Pancreas (tissue), 10 donors: Measurements from ENCODE around the gene MAP3K20. TPM values are rescaled to one million over a fixed set of nuclear protein-coding genes. Genes with fewer than 3 reads are reported as not detected.
A peak's percentile ranks its signal among the peaks of the same experiment; 100 is the strongest.

Source experiments
- ATAC-seq, 4 donors: fragments of 200-7000 bp; cut with Tn5 transposase; one replicate each; pipeline versions ENCODE4 v1.8.0 to v1.9.1; 2020; ENCODE audit warnings: mild to moderate bottlenecking in 4 of 4, moderate library complexity in 4 of 4
- DNase-seq, 6 donors: peaks; one replicate each; pipeline ENCODE4 v3.0.0-alpha.2; 2020
- FAIRE-seq: peaks from 2 replicates; lab custom pipeline; 2012; peaks lifted over from hg19 to GRCh38; lab: Jason Lieb, UNC
- H3K27ac ChIP-seq, 4 donors: fragments of 200-600 bp; sonication (generic); 1 replicate in 3 of 4; 2 replicates in 1 of 4; pipeline versions ENCODE4 v1.5.0 to v1.8.0; 2020
- H3K27me3 ChIP-seq, 4 donors: fragments of 200-600 bp; one replicate each; pipeline ENCODE4 v1.8.0; 2021
- H3K36me3 ChIP-seq, 3 donors: fragments of 200-600 bp; sonication (generic) in 1 of 3; one replicate each; pipeline versions ENCODE4 v1.5.0 to v1.8.0; 2020 to 2021
- H3K4me1 ChIP-seq, 3 donors: fragments of 200-600 bp; one replicate each; pipeline ENCODE4 v1.8.0; 2021
- H3K4me3 ChIP-seq, 4 donors: fragments of 200-600 bp; sonication (generic) in 2 of 4; one replicate each; pipeline versions ENCODE4 v1.5.0 to v1.8.0; 2020 to 2021
- H3K9me3 ChIP-seq, 4 donors: fragments of 200-600 bp; one replicate each; pipeline ENCODE4 v1.8.0; 2021
- WGBS, 2 donors: extraction: QIAGEN DNeasy Blood & Tissue Kit; methylation state at CpG; one replicate each; pipeline ENCODE4 v1.1.7; 2013; 5-methylcytosine and 5-hydroxymethylcytosine counted together
- intact Hi-C, 3 donors: fragments of 100-400 bp; cut with DNase I; formaldehyde crosslinking; loops; one replicate each; pipeline versions ENCODE4 v1.11.1 to v1.14.2; 2022
- polyA plus RNA-seq, 2 donors: library from polyadenylated mRNA; stranded (reverse); fragments of 200-250 nt; gene quantifications; one replicate each; pipeline ENCODE4 v1.2.3, GENCODE V29; 2013
- total RNA-seq, 6 donors: library from RNA; stranded (reverse); fragmentation: NEBNext Ultra II Directional in 4 of 6; extraction: Animal tissue kit (Norgen Biotek cat#: 25700) in 4 of 6; gene quantifications; one replicate each; pipeline versions ENCODE4 v1.2.1 to v1.2.4, GENCODE V29; 2021 to 2023
- TF ChIP-seq, protein P1 (sequence below), 4 donors: fragments of 200-600 bp; sonication (generic) in 3 of 4; IDR thresholded peaks; one replicate each; pipeline versions ENCODE4 v1.5.0 to v1.8.0; 2021; ENCODE audit warnings: antibody characterized with exemption in 4 of 4
- donor health status: healthy with polysubstance abuse.
- donor health status: DM: no; HTN: no; CAD: no; lungs with moderate emphysema.
- donor health status: DM: no; HTN: no; CAD: no.
- donor health status: control.
- donor health status: control.
- donor health status: Bipolar disorder and iron deficiency.
- donor health status: DM: yes; HTN: yes; CAD: no.
- donor health status: DM: no; HTN: no; CAD: no.
- donor health status: DM: no; HTN: no; CAD: no.
- donor health status: DM: yes; HTN: yes; CAD: no.

MAP3K20 gene
- total and polyA plus RNA-seq, 8 donors = 4.1 to 23.7 (median 8.2) TPM

DNA sequence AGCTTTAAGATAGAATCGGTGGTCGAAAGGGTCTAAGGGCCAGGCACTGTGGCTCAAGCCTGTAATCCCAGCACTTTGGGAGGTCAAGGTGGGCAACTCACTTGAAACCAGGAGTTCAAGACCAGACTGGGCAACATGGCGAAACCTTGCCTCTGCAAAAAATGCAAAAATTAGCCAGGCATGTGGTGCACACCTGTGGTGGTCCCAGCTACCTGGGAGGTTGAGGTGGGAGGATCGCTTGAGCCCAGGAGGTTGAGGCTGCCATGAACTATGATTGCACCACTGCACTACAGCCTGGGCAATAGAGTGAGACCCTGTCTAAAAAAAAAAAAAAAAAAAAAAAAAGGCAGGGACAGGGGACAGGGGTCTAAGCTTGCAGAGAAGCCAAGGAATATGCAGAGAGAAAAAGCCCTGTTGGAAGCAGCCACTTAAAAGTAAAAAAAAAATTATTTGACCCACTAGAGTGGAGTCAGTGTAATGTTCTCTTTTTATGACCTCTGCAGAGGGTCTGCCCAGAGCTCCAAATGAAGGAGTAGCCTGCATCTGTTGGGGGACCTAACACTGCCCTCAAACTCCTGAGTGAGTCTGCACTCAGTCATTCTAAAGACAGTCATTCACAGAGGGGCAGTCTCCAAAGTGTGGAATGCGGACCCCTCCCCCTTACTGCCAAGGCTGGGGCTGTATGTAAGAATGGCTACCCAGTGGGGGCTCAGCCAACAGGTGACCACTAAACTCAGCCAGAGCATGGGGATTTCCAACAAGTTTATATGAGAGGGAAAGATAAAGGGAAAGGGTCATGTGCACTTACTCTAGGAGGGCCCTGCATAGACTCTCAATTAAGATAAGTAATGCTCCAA lies 160.5 kb downstream of the MAP3K20 start:
- ATAC-seq (no peak), FAIRE-seq (no peak), DNase-seq (no peak)
- peaks cover 12 to 19% (median 13%) of the 10 kb centered on the region in 3 donors for H3K4me1 ChIP-seq
- no peaks in the 10 kb centered on the region for H3K27me3 ChIP-seq
- H3K36me3 ChIP-seq = no peaks in the 10 kb centered on the region
- WGBS, 2 donors = 97 to 99% methylated on average over 5 of the region's 5 CpGs
- H3K9me3 ChIP-seq = no peaks in the 10 kb centered on the region
- no peak overlapping the region for H3K4me3 ChIP-seq
- no peak overlapping the region for H3K27ac ChIP-seq
- TF ChIP-seq, protein P1, sequence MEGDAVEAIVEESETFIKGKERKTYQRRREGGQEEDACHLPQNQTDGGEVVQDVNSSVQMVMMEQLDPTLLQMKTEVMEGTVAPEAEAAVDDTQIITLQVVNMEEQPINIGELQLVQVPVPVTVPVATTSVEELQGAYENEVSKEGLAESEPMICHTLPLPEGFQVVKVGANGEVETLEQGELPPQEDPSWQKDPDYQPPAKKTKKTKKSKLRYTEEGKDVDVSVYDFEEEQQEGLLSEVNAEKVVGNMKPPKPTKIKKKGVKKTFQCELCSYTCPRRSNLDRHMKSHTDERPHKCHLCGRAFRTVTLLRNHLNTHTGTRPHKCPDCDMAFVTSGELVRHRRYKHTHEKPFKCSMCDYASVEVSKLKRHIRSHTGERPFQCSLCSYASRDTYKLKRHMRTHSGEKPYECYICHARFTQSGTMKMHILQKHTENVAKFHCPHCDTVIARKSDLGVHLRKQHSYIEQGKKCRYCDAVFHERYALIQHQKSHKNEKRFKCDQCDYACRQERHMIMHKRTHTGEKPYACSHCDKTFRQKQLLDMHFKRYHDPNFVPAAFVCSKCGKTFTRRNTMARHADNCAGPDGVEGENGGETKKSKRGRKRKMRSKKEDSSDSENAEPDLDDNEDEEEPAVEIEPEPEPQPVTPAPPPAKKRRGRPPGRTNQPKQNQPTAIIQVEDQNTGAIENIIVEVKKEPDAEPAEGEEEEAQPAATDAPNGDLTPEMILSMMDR (IDR thresholded peaks at IDR 0.05) = no peak
- intact Hi-C loops = no loop called here

DNA sequence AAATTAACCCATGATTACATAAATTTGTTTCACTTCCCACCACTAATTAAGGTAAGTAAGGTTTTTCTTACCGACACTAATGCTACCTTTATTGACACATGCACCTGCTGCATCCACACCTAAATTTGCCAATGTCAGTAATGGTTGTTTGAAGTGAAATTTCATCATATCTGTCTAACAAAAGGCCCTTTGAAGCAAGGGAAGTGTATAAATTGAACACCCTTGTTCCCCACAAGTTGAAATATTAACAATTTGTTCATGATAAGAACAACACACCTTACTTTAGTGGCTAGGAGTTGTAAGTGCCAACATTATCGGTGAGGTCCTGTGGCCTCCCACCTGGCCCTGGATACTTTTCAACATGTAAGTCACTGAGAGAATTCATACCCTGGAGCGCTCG lies 162.7 kb downstream of the MAP3K20 start:
- FAIRE-seq = no peak
- H3K4me1 ChIP-seq = peaks cover 0 to 10% (median 0%) of the 10 kb centered on the region in 3 donors
- intact Hi-C loops = no loop called here
- DNase-seq = no peak
- peak; percentile 46 to 90 (median 68) for ATAC-seq
- TF ChIP-seq, protein P1 (IDR thresholded peaks at IDR 0.05) = no peak
- no peaks in the 10 kb centered on the region for H3K27me3 ChIP-seq
- 46 to 70% methylated on average over 4 of the region's 4 CpGs for WGBS, 2 donors
- H3K27ac ChIP-seq = no peak overlapping the region
- no peaks in the 10 kb centered on the region for H3K36me3 ChIP-seq
- no peaks in the 10 kb centered on the region for H3K9me3 ChIP-seq
- H3K4me3 ChIP-seq = no peak overlapping the region

DNA sequence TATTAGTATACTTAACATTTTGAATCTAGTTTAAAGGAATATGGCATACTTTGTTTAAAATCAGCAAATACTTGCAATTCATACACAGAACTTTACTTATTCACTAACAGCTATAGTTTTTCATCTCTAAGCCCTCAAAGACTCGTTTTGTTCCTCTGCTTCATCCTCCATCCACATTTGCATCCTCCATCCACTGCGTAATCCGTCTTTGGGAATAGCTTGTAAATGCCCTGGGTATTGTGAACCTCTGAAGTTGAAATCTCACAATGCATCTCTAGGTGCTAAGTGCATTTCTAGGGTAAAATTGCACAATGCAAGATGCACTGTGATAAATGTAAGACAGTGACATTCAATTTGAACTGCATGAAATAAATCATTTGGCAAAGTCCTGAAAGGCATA lies 163.2 kb downstream of the MAP3K20 start:
- TF ChIP-seq, protein P1 (IDR thresholded peaks at IDR 0.05) = no peak
- H3K27ac ChIP-seq = no peak overlapping the region
- 80 to 81% methylated on average over 3 of the region's 3 CpGs for WGBS, 2 donors
- H3K36me3 ChIP-seq = no peaks in the 10 kb centered on the region
- no peak for ATAC-seq
- H3K9me3 ChIP-seq = no peaks in the 10 kb centered on the region
- H3K4me1 ChIP-seq = peaks cover 0 to 10% (median 0%) of the 10 kb centered on the region in 3 donors
- FAIRE-seq = no peak
- intact Hi-C loops = no loop called here
- no peaks in the 10 kb centered on the region for H3K27me3 ChIP-seq
- DNase-seq = no peak
- no peak overlapping the region for H3K4me3 ChIP-seq

DNA sequence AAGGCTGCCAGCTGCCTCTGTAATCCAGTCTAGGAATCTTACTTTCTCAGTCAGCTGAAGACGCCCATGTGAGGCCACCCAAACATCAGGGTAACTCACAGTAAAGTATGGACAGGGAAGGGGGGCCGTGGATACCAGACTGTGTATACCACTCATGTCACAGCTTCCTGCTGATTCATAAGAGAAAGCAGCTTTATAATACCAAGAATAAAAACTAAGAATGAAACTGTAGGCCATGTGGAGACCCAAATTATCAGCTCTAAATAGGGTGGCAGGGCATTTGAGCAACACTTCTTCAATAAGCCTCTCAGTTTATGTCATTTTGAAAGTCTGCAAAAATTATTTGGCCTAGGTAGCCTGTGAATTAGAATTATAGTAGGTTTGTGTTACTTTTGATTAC lies 164.0 kb downstream of the MAP3K20 start:
- H3K9me3 ChIP-seq = no peaks in the 10 kb centered on the region
- no peaks in the 10 kb centered on the region for H3K36me3 ChIP-seq
- intact Hi-C loops = no loop called here
- no peak overlapping the region for H3K4me3 ChIP-seq
- peaks cover 0 to 10% (median 0%) of the 10 kb centered on the region in 3 donors for H3K4me1 ChIP-seq
- 91 to 92% methylated on average over 2 of the region's 2 CpGs for WGBS, 2 donors
- DNase-seq = no peak
- TF ChIP-seq, protein P1 (IDR thresholded peaks at IDR 0.05) = no peak
- H3K27ac ChIP-seq = no peak overlapping the region
- no peaks in the 10 kb centered on the region for H3K27me3 ChIP-seq
- no peak for FAIRE-seq
- no peak for ATAC-seq

DNA sequence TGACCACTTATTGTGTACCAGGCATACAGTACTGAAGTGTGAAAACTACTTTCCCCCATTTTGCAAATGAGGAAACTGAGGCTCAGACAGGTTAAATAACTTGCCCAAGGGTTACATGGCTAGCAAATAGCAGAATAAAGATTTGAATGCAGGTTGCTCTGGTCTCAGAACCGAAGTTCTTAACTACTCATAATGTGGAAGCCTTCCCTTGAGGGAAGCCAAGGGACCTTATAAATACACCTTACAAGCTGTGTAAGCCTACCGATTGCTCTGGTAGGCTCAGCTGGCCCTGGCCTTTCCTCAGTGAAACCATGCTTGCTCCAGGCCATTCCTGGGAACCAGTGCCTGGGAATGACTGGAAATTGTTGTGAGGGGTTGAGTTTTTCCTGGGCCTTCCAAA lies 164.4 kb downstream of the MAP3K20 start:
- H3K9me3 ChIP-seq = no peaks in the 10 kb centered on the region
- H3K27ac ChIP-seq = no peak overlapping the region
- H3K4me3 ChIP-seq = no peak overlapping the region
- FAIRE-seq = no peak
- H3K27me3 ChIP-seq = no peaks in the 10 kb centered on the region
- DNase-seq = no peak
- TF ChIP-seq, protein P1 (IDR thresholded peaks at IDR 0.05) = no peak
- intact Hi-C loops = no loop called here
- peaks cover 0 to 10% (median 0%) of the 10 kb centered on the region in 3 donors for H3K4me1 ChIP-seq
- 96 to 97% methylated on average over 2 of the region's 2 CpGs for WGBS, 2 donors
- H3K36me3 ChIP-seq = no peaks in the 10 kb centered on the region
- no peak for ATAC-seq
